HG02884 (cell line): ENCODE data around the gene PRELID1.
"Not testable (repeated sequence)": the region's sequence is repeated elsewhere in the genome, so short reads cannot be mapped to it uniquely, and the experiment has no call there.

Experiments
- ATAC-seq: cut with Tn5 transposase; IDR thresholded peaks from one replicate; pipeline ENCODE4 v1.9.1; 2021; ENCODE audit warnings: mild to moderate bottlenecking, moderate library complexity; ENCODE audit not compliant: unreplicated experiment

PRELID1 gene

DNA sequence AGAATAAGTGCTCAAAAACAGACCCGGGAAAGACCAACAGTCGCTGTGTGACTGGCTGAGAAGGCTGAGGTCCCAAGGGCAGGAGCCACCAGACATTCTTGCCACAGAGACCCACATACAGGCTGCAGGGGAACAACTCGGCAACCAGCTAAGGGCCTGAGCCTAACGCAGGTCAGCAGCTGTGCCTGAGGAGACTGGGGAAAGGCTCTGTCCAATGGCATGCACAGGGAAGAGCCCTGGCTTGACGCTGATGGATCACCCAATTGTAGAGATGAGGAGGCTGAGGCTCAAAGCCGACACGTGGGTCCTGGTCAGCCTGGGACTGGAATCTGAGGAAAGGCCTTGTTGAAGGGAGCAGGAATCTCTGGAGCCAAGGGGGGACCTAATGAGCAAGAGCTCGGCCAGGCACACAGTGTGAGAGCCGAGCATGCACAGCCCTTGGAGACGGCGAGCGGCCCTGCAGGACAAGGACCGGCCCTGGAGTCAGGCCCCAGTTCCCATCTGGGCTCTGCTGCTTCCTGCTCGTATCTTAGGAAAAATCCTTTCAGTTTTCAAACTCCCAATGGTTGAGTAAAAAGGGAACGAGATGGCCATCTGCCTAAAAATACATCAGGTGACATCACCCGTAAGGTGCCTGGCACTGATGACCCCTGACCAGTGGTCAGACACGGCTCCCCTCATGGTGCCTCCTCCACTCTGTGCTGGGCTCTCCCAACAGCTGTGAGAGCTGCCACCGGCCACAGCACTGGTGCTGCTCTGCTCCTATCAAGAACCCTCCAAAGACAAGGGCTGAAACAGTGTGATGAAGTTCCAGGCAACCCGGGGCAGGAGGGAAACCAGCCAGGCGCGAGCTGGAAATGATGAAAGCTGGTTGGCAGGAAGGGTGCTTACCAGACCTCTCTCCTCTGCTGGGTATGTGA is 31.4 kb downstream of the PRELID1 start:
- ATAC-seq: no peak

DNA sequence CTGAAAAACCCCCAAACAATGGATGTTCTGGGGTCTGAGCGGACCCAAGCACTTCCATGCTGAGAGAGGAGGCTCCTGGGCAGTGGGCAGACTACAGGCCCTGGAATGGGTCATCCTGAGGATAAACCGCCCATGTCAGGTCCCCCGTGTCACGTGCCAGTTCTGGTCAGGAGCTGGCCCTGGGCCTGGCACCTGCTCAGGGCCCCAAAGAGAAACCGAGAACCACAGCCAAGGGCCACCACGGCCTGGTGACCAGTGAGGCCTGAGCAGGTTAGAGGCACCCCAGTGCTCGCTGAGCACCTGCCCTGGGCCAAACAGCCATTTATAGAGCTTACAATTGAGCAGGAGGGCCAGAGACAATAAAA is 32.1 kb downstream of the PRELID1 start:
- ATAC-seq: no peak

DNA sequence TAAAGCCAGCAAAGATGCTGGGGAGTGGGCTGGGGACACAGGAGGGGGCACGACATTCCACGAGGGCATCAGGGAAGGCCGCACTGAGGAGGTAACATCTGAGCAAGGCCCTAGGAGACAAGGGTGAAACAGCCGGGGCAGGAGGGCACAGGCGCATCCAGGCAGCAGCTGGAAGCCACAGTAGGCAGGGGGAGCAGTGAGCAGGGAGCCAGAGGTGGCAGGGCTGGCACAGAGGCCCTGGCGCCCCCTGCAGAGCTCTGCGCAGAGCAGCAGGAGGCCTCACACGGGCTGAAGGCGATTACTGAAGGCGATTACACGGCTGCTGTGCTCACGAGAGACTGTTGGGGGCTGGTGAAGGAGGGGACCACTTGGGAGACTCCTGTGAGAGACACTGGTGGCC is 32.5 kb downstream of the PRELID1 start:
- ATAC-seq: no peak

DNA sequence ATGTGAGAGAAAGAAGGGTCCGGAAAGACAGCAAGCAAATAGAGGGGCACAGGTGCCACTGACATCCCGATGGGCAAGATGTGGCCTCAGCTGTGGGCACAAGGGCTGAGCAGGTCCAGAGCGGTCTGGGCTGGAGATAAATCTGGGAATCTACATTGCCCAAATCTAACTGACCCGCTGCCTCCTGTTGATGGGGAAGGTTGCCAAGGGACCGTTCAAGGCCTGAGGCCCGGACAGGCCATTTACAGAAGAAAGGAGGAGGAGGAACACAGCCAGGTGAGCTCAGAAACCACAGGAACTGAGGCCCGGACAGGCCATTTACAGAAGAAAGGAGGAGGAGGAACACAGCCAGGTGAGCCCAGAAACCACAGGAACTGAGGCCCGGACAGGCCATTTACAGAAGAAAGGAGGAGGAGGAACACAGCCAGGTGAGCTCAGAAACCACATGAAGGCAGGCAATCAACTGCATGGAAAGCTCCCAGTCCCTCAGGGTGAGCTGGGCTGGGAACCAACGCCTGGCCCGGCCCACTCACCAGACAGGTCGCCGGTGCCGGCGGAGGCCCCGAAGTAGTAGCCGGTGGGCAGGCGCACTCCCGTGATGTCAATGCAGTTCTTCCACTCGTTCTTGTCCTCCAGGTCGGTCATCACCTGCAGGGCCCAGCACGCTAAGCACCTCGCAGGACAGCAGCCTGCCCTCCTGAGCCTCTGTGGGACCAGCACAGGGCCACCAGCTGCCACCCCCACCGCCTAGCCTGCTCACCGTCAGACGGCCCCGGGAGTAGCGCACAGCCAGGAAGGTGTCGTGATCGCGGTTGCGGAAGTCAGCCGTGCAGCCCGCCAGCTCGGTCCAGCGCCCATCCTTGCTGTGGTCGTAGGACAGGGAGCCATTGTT is 33.2 kb downstream of the PRELID1 start:
- no peak for ATAC-seq

DNA sequence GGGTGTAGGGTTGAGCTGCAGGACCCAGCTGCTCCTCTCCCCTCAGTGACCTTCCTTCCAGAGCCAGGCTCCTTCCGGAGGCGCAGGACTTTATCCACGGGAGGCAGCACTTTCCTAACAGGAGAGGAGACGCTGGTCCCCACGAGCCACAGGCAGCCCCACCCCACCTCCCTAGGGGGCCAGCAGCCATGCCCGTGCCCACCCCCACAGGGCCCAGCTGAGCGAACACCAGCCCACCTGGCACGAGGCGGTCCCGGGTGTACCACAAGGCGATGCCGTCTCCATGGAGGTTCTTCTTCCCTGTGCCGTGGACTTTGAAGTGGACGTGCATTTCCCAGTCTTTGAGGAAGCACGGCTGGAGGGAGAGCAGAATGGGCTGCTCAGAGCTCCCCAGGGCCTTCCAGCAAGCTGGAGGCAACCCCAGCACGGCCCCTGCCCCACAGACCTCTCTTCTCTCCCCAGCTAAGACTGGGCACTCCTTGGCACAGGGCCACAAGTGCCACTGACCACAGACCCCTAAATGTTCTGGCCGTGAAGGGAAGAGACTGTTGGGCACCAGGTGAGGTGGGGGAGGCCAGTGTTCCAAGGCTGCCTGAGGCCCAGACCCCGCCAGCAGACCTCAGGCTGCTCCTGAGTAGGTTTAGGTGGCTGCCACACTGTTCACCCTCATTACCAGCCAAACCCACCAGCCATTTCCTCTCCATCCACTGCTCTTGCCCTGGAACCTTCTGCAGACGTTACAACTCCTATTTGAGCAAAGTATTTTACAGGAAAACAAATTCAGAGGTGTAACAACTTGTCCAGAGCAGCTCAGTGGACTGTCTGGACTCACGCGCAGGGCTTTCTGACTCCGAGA is 34.9 kb downstream of the PRELID1 start:
- ATAC-seq: no peak

DNA sequence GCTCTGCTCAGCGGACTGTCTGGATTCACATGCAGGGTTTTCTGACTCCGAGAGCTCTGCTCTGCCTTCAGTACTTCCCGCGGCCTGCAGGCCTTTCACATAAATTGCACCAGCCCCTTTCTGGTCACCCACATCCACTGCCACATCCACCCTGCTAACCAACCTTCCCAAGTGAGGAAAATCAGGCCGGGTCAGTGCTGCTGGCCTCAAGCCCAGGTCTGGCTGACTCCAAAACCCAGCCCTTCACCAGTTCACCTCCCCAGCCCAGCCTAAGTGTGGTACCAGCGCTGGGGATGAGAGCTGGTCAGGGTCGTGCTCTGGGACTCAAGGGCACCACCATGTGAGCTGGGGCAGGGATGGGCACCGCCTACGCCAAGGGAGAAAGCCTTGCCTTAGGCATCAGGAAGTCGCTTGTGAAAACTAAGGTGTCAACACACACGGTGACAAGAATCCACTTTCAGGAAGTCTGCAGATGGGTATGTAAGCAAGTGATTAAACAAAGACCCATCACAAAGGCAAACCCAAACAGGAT is 35.6 kb downstream of the PRELID1 start:
- ATAC-seq: no peak

DNA sequence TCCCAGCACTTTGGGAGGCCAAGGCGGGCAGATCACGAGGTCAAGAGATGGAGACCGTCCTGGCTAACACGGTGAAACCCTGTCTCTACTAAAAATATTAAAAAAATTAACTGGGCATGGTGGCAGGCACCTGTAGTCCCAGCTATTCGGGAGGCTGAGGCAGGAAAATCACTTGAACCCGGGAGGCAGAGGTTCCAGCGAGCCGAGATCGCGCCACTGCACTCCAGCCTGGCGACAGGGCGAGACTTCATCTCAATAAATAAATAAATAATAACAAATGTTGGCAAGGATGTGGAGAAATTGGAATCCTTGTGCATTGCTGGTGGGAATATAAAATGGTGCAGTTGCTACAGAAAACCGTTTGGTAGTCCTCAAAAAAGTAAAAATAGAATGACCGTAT is 39.4 kb downstream of the PRELID1 start:
- ATAC-seq: not testable (repeated sequence)

DNA sequence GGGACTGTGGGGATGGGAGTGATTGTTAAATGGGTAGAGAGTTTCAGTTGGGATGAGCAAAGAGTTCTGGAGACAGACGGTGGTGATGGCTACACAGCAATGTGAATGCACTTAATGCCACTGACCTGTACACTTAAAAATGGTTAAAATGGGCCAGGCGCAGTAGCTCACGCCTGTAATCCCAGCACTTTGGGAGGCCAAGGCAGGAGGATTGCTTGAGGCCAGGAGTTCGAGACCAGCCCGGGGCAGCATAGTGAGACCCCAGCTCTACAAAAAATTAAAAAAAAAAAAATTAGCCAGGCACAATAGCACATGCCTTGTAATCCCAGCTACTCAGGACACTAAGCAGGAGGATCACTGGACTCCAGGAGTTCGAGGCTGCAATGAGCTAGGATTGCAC is 40.2 kb downstream of the PRELID1 start:
- ATAC-seq: no peak

DNA sequence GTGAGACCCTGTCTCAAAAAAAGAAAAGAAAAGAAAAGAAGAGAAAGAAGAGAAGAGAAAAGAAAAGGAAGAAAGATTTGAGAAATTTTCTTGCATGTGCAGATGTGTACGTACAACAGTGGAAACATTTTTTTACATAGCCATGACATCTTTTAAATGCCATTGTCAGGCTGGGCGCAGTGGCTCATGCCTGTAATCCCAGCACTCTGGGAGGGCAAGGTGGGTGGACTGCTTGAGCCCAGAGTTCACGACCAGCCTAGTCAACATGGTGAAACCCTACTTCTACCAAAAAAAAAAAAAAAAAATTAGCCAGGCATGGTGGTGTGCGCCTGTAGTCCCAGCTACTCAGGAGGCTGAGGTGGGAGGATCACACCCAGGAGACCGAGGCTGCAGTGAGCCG is 41.3 kb downstream of the PRELID1 start:
- ATAC-seq: no peak

DNA sequence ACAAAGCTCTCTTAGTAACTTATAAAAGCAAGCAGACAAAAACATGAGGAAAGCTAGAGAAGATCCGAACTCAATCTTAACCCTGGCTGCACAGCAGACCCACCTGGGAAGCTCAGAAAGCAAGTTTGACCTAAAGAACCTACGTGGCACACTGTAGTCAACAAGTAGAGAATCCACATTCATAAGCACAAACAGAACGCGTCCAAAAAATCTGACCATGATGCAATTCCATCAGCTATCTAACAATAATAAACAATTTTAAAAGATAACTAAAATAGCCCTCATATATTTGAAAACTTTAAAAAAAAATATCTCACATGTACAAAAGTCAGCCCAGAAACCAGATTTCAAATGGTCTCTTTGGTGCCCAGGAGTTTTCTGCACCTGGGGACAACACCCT is 43.2 kb downstream of the PRELID1 start:
- no peak for ATAC-seq

DNA sequence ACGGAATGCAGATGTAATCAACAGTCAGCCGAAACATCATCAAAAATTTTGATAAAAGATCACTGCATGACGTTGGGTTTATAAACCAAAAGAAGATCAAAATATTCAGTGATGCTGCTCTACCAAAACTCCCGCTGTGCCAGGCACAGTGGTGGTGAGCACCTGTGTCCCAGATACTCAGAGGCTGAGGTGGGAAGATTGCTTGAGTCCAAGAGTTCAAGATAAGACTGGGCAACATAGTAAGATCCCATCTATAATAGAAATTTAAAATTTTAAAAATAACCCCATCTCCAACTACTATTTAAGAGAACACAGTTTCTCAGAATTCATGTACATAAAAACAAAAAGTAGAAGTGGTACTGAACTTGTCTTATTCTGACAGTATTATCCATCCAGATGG is 44.1 kb downstream of the PRELID1 start:
- ATAC-seq: no peak

DNA sequence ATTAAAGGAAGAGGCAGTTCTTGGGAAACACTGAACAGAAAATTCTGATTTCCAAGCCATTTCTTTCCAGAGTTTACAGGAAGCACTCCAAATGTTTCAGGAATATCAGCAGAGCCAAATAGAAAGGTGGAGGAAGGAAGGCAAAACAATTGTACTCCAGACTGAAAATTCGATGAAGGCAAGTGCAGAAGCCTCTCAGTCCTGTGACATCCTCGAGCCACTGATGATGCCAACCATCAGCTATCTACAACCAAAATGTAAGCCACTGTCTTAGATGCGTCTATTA is 45.7 kb downstream of the PRELID1 start:
- no peak for ATAC-seq

DNA sequence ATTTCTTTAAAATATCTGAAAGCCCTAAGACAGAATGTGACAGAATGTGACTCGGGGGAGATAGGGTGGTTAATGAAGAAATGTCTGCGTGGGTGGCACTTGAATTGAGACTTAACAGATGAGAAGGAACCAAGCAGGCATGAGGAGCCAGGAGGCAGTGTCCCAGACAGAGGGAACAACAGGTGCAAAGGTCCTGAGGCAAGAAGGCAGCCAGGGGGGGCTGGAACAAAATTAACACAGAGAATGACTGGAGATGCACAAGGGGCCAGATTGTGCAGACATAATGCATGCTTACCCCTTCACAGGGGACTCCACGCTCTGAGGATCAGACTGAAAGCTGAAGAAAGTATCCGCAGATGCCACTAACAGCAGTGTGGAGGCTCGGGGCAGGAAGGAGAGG is 46.2 kb downstream of the PRELID1 start:
- no peak for ATAC-seq

DNA sequence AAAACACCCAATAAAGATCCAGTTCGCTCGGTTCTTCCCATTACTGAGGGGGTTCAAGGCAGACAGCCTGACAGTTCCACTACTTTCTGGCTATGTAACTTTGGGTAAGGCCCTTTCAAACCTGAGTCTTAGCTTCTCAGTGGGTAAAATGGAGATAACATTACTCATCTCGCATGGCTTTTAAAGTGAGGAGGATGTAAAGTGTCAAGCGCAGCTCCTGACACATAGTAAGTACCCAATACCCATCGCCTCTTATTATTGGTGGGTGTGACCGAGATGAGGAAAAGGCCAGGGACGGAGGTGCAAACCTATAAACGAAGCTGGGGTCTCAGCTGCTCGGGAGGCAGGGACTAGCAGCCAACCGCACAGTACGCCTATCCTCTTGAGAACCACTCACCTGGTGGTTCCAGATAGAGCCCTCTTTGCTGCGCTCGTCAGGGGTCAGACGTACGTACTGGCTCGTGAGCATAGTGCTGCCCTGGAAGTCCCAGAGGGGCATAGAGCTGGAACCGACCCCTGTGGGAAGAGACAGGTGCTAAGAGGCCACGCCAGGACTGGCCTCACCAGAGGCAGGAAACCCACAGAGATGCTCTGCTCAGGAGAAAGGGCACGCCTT is 47.3 kb downstream of the PRELID1 start:
- no peak for ATAC-seq

DNA sequence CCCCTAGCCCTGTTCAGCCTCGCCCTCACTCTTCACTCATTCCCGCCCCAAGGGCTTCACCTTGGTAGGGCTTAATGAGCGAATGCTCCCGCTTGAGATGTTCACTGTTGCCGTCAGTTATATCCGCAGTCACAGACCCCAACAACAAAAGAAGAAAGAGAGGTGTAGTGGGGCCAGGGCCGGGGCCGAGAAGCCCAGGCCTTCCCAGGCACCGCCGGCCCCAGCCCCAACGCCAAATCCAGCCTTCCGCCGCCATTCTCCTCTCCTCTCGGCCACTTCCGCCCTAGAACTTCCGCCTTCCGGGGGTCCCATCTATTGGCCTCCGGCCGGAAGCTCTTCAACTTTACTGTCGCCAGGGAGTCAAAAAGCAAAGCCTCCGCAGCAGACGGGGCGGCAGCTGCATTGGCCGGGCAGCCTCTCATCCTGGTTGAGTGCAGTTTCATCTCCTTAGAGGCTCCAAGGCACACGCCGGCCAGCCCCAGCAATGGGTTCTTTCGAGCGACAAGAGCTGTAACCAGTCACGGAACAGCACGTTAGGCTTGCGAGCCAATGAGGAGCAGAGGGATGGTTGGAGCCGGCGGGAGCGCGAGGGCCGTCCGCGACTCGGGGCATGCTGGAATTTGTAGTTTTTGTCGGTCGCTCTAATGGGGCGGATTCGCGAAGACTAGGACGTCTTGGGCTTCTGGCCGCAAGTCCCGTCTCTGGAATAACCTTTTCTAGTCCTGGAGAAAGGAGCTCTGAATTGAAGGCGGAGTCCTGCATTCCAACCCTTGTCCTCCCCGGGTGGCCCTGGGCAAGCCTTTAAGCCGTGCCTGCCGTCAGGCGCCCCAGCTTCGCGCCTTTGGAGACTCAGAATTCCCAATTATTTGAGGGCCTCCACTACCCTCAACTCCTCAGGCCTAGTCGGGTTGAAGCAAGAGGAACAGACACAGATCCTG is 48.1 kb downstream of the PRELID1 start, which contains the start of gene LMAN2:
Gene LMAN2 (minus strand): TSS at position 277 of the 938 bp plus-strand sequence. CDS start 21 bp downstream, at position 256.
- ATAC-seq: peak; percentile 88

DNA sequence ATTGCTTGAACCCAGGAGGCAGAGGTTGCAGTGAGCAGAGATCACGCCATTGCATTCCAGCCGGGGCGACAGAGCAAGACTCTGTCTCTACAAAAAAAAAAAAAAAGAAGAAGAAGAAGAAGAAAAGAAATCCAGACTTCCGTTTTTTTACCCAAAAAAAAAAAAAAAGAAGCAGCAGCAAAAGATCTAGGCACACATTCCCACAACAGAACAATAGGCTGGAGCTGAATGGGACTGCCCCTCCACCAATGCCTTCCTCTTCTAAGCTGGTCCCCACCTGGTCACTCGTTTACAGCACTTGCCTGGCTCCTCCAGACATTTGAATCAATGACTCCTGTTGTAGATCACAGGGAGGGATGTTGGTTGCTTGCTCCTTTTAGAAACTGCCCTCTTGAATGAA is 49.5 kb downstream of the PRELID1 start:
- no peak for ATAC-seq

DNA sequence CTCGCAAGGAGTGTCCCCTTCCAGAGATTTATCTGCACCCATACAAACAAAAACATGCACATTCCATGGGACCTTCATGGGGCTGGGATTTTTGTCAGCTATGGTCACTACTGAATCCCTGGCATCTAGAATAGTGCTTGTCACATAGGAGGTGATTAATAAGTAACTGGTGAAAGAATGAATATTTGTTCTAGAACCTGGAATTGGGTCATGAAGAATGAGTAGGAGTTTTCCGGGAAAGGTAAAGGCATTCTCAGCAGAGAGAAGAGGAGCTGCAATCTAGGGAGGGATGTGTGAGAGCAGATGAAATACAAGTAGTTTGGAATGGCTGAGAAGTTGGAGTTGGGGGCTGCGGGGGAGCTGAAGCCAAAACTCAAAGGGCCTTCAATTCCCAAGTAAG is 50.7 kb downstream of the PRELID1 start:
- ATAC-seq: no peak

DNA sequence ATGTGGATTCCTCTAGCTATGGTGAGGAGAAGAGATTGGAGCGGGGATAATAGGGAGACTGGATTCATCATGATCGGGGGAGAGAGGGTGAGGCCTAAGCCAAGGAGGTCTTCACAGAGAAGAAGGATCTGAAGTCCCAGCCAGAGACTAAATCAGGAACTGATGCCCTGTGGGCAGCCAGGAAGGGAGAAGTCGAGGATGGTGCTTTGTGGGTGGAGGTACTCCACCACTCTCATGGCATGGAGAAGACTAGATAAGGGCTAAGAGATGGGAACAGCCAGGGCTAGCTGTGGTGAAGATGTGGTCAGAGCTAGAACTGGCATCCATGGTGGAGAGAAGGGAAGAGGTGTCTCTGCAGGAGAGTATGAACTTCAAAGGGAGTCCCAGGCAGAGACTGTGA is 51.1 kb downstream of the PRELID1 start:
- ATAC-seq: no peak

DNA sequence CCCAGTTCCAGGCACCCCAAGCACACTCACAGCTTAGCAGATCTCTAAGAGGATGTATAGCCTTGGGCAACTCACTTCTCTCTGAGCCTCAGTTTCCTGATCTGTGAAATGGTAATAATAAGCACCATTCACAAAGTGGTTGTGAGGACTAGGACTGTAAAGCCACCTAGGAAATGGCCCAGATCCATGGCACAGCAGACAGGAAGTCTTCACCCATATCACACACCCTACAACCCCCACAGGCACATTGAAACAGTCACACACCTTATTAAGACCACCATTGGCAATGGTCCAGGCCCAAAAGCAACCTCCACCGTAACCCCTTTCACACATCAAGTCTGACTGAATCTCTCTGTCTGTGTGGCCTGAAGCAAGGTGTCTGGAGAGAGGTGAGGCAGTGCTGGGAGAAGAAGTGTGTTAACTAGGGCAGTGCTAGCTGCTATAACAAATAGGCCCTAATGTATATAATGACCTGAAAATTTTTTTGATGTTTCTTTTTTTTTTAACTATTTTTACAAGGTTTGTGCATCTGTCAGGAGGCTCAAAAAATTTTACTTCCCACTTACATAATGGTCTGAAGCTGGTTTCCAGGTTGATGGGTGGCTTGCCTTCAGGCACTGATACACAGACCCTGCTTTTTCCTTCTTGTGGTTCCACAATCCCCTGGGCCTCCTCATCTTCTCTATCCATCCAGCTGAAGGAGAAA is 51.7 kb downstream of the PRELID1 start:
- no peak for ATAC-seq
